ENCODE measurements around the gene ADAMTSL3. TPM values are rescaled to one million over a fixed set of nuclear protein-coding genes. Genes with fewer than 3 reads are reported as not detected.

The ADAMTSL3 gene
- total and polyA plus RNA-seq, 9 donors = 26.2 to 63.2 (median 40.8) TPM

GRCh38 chr15:83927704-83928391 lies 273.9 kb downstream of the ADAMTSL3 start:
- DNase-seq = no peak
- Histone ChIP-seq H3K9me3 (replicated peaks; ENCODE audit: control insufficient read depth, low read depth, low read length) (no peaks in the 10 kb centered on the region), H3K27me3 (ENCODE audit: control insufficient read depth, insufficient read depth, low read length) (no peaks in the 10 kb centered on the region), H3K27ac (ENCODE audit: low read length) (no peak overlapping the region), H3K4me1 (ENCODE audit: control insufficient read depth, insufficient read depth, low read length) (no peaks in the 10 kb centered on the region), H3K4me3 (ENCODE audit: low read length) (no peak overlapping the region), H3K36me3 (ENCODE audit: control insufficient read depth, insufficient read depth, low read length) (peaks cover 11% of the 10 kb centered on the region)
- no CpG with 5 or more reads among the region's 2 CpGs for WGBS (ENCODE audit: insufficient coverage)

GRCh38 chr15:83928392-83928734 lies 274.4 kb downstream of the ADAMTSL3 start:
- no peaks in the 10 kb centered on the region for H3K4me1 ChIP-seq (ENCODE audit: control insufficient read depth, insufficient read depth, low read length)
- H3K36me3 ChIP-seq (ENCODE audit: control insufficient read depth, insufficient read depth, low read length) = peaks cover 11% of the 10 kb centered on the region
- WGBS (ENCODE audit: insufficient coverage) = no CpG with 5 or more reads among the region's 1 CpG
- no peak for DNase-seq
- no peak overlapping the region for H3K4me3 ChIP-seq (ENCODE audit: low read length)
- H3K27ac ChIP-seq (ENCODE audit: low read length) = no peak overlapping the region
- no peaks in the 10 kb centered on the region for H3K27me3 ChIP-seq (ENCODE audit: control insufficient read depth, insufficient read depth, low read length)
- H3K9me3 ChIP-seq (replicated peaks; ENCODE audit: control insufficient read depth, low read depth, low read length) = no peaks in the 10 kb centered on the region

GRCh38 chr15:83928878-83929418 lies 275.0 kb downstream of the ADAMTSL3 start:
- H3K27ac ChIP-seq (ENCODE audit: low read length) = no peak overlapping the region
- H3K36me3 ChIP-seq (ENCODE audit: control insufficient read depth, insufficient read depth, low read length) = peaks cover 11% of the 10 kb centered on the region
- H3K9me3 ChIP-seq (replicated peaks; ENCODE audit: control insufficient read depth, low read depth, low read length) = peaks cover 5% of the 10 kb centered on the region
- H3K27me3 ChIP-seq (ENCODE audit: control insufficient read depth, insufficient read depth, low read length) = no peaks in the 10 kb centered on the region
- WGBS (ENCODE audit: insufficient coverage) = 50% methylated on average over 1 of the region's 5 CpGs
- no peak for DNase-seq
- no peak overlapping the region for H3K4me3 ChIP-seq (ENCODE audit: low read length)
- H3K4me1 ChIP-seq (ENCODE audit: control insufficient read depth, insufficient read depth, low read length) = no peaks in the 10 kb centered on the region

- no peak overlapping the region for H3K4me3 ChIP-seq (ENCODE audit: low read length)
- 100% methylated on average over 1 of the region's 1 CpG for WGBS (ENCODE audit: insufficient coverage)
These were observed 275.7 kb downstream of the ADAMTSL3 start for GRCh38 chr15:83929619-83930018.

GRCh38 chr15:83930392-83931212 lies 276.7 kb downstream of the ADAMTSL3 start:
- Histone ChIP-seq H3K27ac (ENCODE audit: low read length) (peak overlapping the region; percentile 73), H3K36me3 (ENCODE audit: control insufficient read depth, insufficient read depth, low read length) (peaks cover 9% of the 10 kb centered on the region), H3K27me3 (ENCODE audit: control insufficient read depth, insufficient read depth, low read length) (no peaks in the 10 kb centered on the region), H3K9me3 (replicated peaks; ENCODE audit: control insufficient read depth, low read depth, low read length) (peaks cover 10% of the 10 kb centered on the region), H3K4me1 (ENCODE audit: control insufficient read depth, insufficient read depth, low read length) (no peaks in the 10 kb centered on the region), H3K4me3 (ENCODE audit: low read length) (no peak overlapping the region)
- peak; percentile 85 for DNase-seq

More at GRCh38 chr15:83929619-83930018, 275.7 kb downstream of the ADAMTSL3 start:
- peaks cover 10% of the 10 kb centered on the region for H3K36me3 ChIP-seq (ENCODE audit: control insufficient read depth, insufficient read depth, low read length)
- H3K27ac ChIP-seq (ENCODE audit: low read length) = no peak overlapping the region
- H3K4me1 ChIP-seq (ENCODE audit: control insufficient read depth, insufficient read depth, low read length) = no peaks in the 10 kb centered on the region
- no peak for DNase-seq
- no peaks in the 10 kb centered on the region for H3K27me3 ChIP-seq (ENCODE audit: control insufficient read depth, insufficient read depth, low read length)
- peaks cover 10% of the 10 kb centered on the region for H3K9me3 ChIP-seq (replicated peaks; ENCODE audit: control insufficient read depth, low read depth, low read length)

GRCh38 chr15:83935774-83936173 lies 281.9 kb downstream of the ADAMTSL3 start:
- WGBS (ENCODE audit: insufficient coverage) = no CpG with 5 or more reads among the region's 1 CpG
- no peak for DNase-seq
- H3K27me3 ChIP-seq (ENCODE audit: control insufficient read depth, insufficient read depth, low read length) = no peaks in the 10 kb centered on the region
- H3K36me3 ChIP-seq (ENCODE audit: control insufficient read depth, insufficient read depth, low read length) = peaks cover 2% of the 10 kb centered on the region
- H3K4me3 ChIP-seq (ENCODE audit: low read length) = no peak overlapping the region
- H3K27ac ChIP-seq (ENCODE audit: low read length) = no peak overlapping the region
- H3K4me1 ChIP-seq (ENCODE audit: control insufficient read depth, insufficient read depth, low read length) = no peaks in the 10 kb centered on the region
- H3K9me3 ChIP-seq (replicated peaks; ENCODE audit: control insufficient read depth, low read depth, low read length) = peaks cover 10% of the 10 kb centered on the region

GRCh38 chr15:83940136-83940535 lies 286.2 kb downstream of the ADAMTSL3 start:
- Histone ChIP-seq H3K9me3 (replicated peaks; ENCODE audit: control insufficient read depth, low read depth, low read length) (no peaks in the 10 kb centered on the region), H3K36me3 (ENCODE audit: control insufficient read depth, insufficient read depth, low read length) (peaks cover 12% of the 10 kb centered on the region), H3K4me3 (ENCODE audit: low read length) (no peak overlapping the region), H3K27me3 (ENCODE audit: control insufficient read depth, insufficient read depth, low read length) (no peaks in the 10 kb centered on the region), H3K4me1 (ENCODE audit: control insufficient read depth, insufficient read depth, low read length) (peaks cover 2% of the 10 kb centered on the region), H3K27ac (ENCODE audit: low read length) (no peak overlapping the region)
- no peak for DNase-seq
- WGBS (ENCODE audit: insufficient coverage) = 80% methylated on average over 2 of the region's 4 CpGs

GRCh38 chr15:83943043-83943442 lies 289.1 kb downstream of the ADAMTSL3 start:
- DNase-seq = no peak
- no peak overlapping the region for H3K4me3 ChIP-seq (ENCODE audit: low read length)
- WGBS (ENCODE audit: insufficient coverage) = 71% methylated on average over 2 of the region's 3 CpGs
- peaks cover 18% of the 10 kb centered on the region for H3K36me3 ChIP-seq (ENCODE audit: control insufficient read depth, insufficient read depth, low read length)
- H3K27ac ChIP-seq (ENCODE audit: low read length) = no peak overlapping the region
- no peaks in the 10 kb centered on the region for H3K27me3 ChIP-seq (ENCODE audit: control insufficient read depth, insufficient read depth, low read length)
- peaks cover under 1% of the 10 kb centered on the region for H3K9me3 ChIP-seq (replicated peaks; ENCODE audit: control insufficient read depth, low read depth, low read length)
- peaks cover 2% of the 10 kb centered on the region for H3K4me1 ChIP-seq (ENCODE audit: control insufficient read depth, insufficient read depth, low read length)

- peaks cover 18% of the 10 kb centered on the region for H3K36me3 ChIP-seq (ENCODE audit: control insufficient read depth, insufficient read depth, low read length)
- no peak for DNase-seq
- no peak overlapping the region for H3K4me3 ChIP-seq (ENCODE audit: low read length)
- no CpG with 5 or more reads among the region's 4 CpGs for WGBS (ENCODE audit: insufficient coverage)
- H3K9me3 ChIP-seq (replicated peaks; ENCODE audit: control insufficient read depth, low read depth, low read length) = peaks cover 2% of the 10 kb centered on the region
- H3K4me1 ChIP-seq (ENCODE audit: control insufficient read depth, insufficient read depth, low read length) = peaks cover 2% of the 10 kb centered on the region
- no peaks in the 10 kb centered on the region for H3K27me3 ChIP-seq (ENCODE audit: control insufficient read depth, insufficient read depth, low read length)
- no peak overlapping the region for H3K27ac ChIP-seq (ENCODE audit: low read length)
These were observed 290.0 kb downstream of the ADAMTSL3 start for GRCh38 chr15:83943849-83944404.

GRCh38 chr15:83947156-83947555 lies 293.2 kb downstream of the ADAMTSL3 start:
- WGBS (ENCODE audit: insufficient coverage) = 24% methylated on average over 3 of the region's 4 CpGs
- H3K27ac ChIP-seq (ENCODE audit: low read length) = no peak overlapping the region
- peaks cover 2% of the 10 kb centered on the region for H3K9me3 ChIP-seq (replicated peaks; ENCODE audit: control insufficient read depth, low read depth, low read length)
- H3K27me3 ChIP-seq (ENCODE audit: control insufficient read depth, insufficient read depth, low read length) = no peaks in the 10 kb centered on the region
- H3K36me3 ChIP-seq (ENCODE audit: control insufficient read depth, insufficient read depth, low read length) = peaks cover 18% of the 10 kb centered on the region
- H3K4me1 ChIP-seq (ENCODE audit: control insufficient read depth, insufficient read depth, low read length) = peaks cover 2% of the 10 kb centered on the region
- H3K4me3 ChIP-seq (ENCODE audit: low read length) = no peak overlapping the region
- DNase-seq = no peak

Measured in muscle of leg (tissue), 11 donors.